GM12878 (cell line): ENCODE results near the gene TAPT1. TPM values are rescaled to one million over a fixed set of nuclear protein-coding genes. Genes with fewer than 3 reads are reported as not detected.

Experiments
- ATAC-seq: fragments of 200-7000 bp; cut with Tn5 transposase; 3 replicates; pipeline ENCODE4 v1.9.1; 2020; ENCODE audit warnings: mild to moderate bottlenecking, moderate library complexity
- BruUV-seq: library from RNA; stranded (reverse); fragments of 400-500 nt; replicated peaks from 2 replicates; lab custom pipeline; 2021; lab: Mats Ljungman, UMichigan
- CTCF ChIA-PET: fragments of 300-600 bp; sonication (Branson Sonifier 250); formaldehyde crosslinking; extraction: SDS; loops from one replicate; lab custom pipeline; 2021; ENCODE audit warnings: inconsistent platforms; lab: Yijun Ruan, JAX
- POLR2A ChIA-PET: fragments of 350-600 bp; formaldehyde crosslinking; extraction: SDS; loops from one replicate; lab custom pipeline; 2021; ENCODE audit warnings: inconsistent platforms; lab: Charles Lee
- RAD21 ChIA-PET: fragments of 300-600 bp; sonication (Branson Sonifier 250); formaldehyde crosslinking; loops from one replicate; lab custom pipeline; 2023; ENCODE audit warnings: antibody characterized with exemption; ENCODE audit not compliant: unreplicated experiment; lab: Charles Lee
- SMC1A ChIA-PET: fragments of 300-600 bp; sonication (Branson Sonifier 250); formaldehyde crosslinking; loops from one replicate; lab custom pipeline; 2023; ENCODE audit not compliant: unreplicated experiment, uncharacterized antibody; lab: Charles Lee
- DNase-seq: peaks from one replicate; pipeline ENCODE4 v3.0.0-alpha.2; 2011; ENCODE audit warnings: low read depth, low spot score
- FAIRE-seq: peaks from 3 replicates; lab custom pipeline; 2011; peaks lifted over from hg19 to GRCh38; lab: Jason Lieb, UNC
- H2AFZ ChIP-seq: 2 replicates; pipeline ENCODE4 v1.6.0; 2011; ENCODE audit warnings: low read depth, low read length, control low read depth; ENCODE audit not compliant: control insufficient read depth
- H3K27ac ChIP-seq: 2 replicates; pipeline ENCODE4 v1.5.1; 2011; ENCODE audit warnings: control low read depth; ENCODE audit not compliant: control insufficient read depth, insufficient read depth
- H3K27me3 ChIP-seq, 2 experiments: replicated peaks in 1 of 2; 2 replicates each; pipeline versions ENCODE4 v1.6.0 to v1.6.1; 2011; ENCODE audit warnings: low read length in 1 of 2; ENCODE audit not compliant: control insufficient read depth in 2 of 2, insufficient read depth in 2 of 2
- H3K36me3 ChIP-seq, 2 experiments: 2 replicates each; pipeline ENCODE4 v1.5.1; 2011; ENCODE audit warnings: low read length in 1 of 2; ENCODE audit not compliant: control insufficient read depth in 2 of 2, insufficient read depth in 2 of 2
- H3K4me1 ChIP-seq: 2 replicates; pipeline ENCODE4 v1.6.1; 2011; ENCODE audit warnings: mild to moderate bottlenecking, low read length, moderate library complexity, mixed read lengths; ENCODE audit not compliant: control insufficient read depth, insufficient read depth
- H3K4me2 ChIP-seq: 2 replicates; pipeline ENCODE4 v1.6.0; 2011; ENCODE audit warnings: control low read depth; ENCODE audit not compliant: control insufficient read depth, insufficient read depth
- H3K4me3 ChIP-seq: fragments of 200-600 bp; sonication (generic); 2 replicates; pipeline ENCODE4 v1.5.1; 2016
- H3K79me2 ChIP-seq: 2 replicates; pipeline ENCODE4 v1.6.0; 2011; ENCODE audit warnings: low read length; ENCODE audit not compliant: control insufficient read depth, insufficient read depth
- H3K9ac ChIP-seq: 2 replicates; pipeline ENCODE4 v1.8.0; 2011; ENCODE audit warnings: low read length, control low read depth, mixed read lengths; ENCODE audit not compliant: control insufficient read depth, insufficient read depth
- H3K9me3 ChIP-seq: replicated peaks from 3 replicates; pipeline ENCODE4 v1.5.1; 2011; ENCODE audit warnings: mild to moderate bottlenecking, low read length; ENCODE audit not compliant: control insufficient read depth, insufficient read depth
- H4K20me1 ChIP-seq: 2 replicates; pipeline ENCODE4 v1.6.0; 2011; ENCODE audit not compliant: control insufficient read depth, insufficient read depth
- ATF7 ChIP-seq: fragments of 450-650 bp; IDR thresholded peaks from 2 replicates; pipeline ENCODE4 v1.6.1; 2016; ENCODE audit warnings: low read depth, mild to moderate bottlenecking
- CUX1 ChIP-seq: IDR thresholded peaks from 2 replicates; pipeline ENCODE4 v1.6.1; 2012; ENCODE audit warnings: improper control_type of control experiment, low read depth, low read length; ENCODE audit not compliant: insufficient replicate concordance
- DPF2 ChIP-seq: fragments of 450-650 bp; IDR thresholded peaks from 2 replicates; pipeline ENCODE4 v1.6.1; 2017; ENCODE audit warnings: mild to moderate bottlenecking
- E2F4 ChIP-seq: IDR thresholded peaks from 2 replicates; pipeline ENCODE4 v1.6.1; 2012; ENCODE audit warnings: low read depth, low read length, improper control_type of control experiment
- KLF5 ChIP-seq: fragments of 450-650 bp; IDR thresholded peaks from 2 replicates; pipeline ENCODE4 v1.6.1; 2014; ENCODE audit warnings: mild to moderate bottlenecking; ENCODE audit not compliant: partially characterized antibody
- MYB ChIP-seq: fragments of 150-350 bp; IDR thresholded peaks from 2 replicates; pipeline ENCODE4 v1.6.1; 2014; ENCODE audit warnings: mild to moderate bottlenecking, low read depth, low read length, borderline replicate concordance
- PAX8 ChIP-seq: fragments of 450-650 bp; IDR thresholded peaks from 2 replicates; pipeline ENCODE4 v1.6.1; 2017; ENCODE audit warnings: mild to moderate bottlenecking, moderate library complexity
- RB1 ChIP-seq: fragments of 450-650 bp; formaldehyde crosslinking; IDR thresholded peaks from 2 replicates; pipeline ENCODE4 v1.6.1; 2017; ENCODE audit warnings: mild to moderate bottlenecking, borderline replicate concordance
- SMAD1 ChIP-seq: fragments of 450-650 bp; IDR thresholded peaks from 2 replicates; pipeline ENCODE4 v1.6.1; 2018; ENCODE audit warnings: mild to moderate bottlenecking, low read depth; ENCODE audit not compliant: partially characterized antibody
- YBX1 ChIP-seq: fragments of 450-650 bp; IDR thresholded peaks from 2 replicates; pipeline ENCODE4 v1.6.1; 2016; ENCODE audit warnings: antibody characterized with exemption
- ZNF622 ChIP-seq: fragments of 450-650 bp; IDR thresholded peaks from 2 replicates; pipeline ENCODE4 v1.6.1; 2017; ENCODE audit warnings: mild to moderate bottlenecking, inconsistent platforms
- WGBS: methylation state at CpG from one replicate; pipeline ENCODE4 v1.1.6; 2016; ENCODE audit warnings: low lambda C conversion rate; ENCODE audit not compliant: insufficient replicate concordance, insufficient coverage; ENCODE audit errors: missing lambda C conversion rate; 5-methylcytosine and 5-hydroxymethylcytosine counted together
- in situ Hi-C: fragments of 300-500 bp; cut with MboI; formaldehyde crosslinking; loops from 9 replicates; pipeline ENCODE4 v1.14.3; 2018; ENCODE audit warnings: mixed read lengths
- intact Hi-C: fragments of 100-400 bp; cut with micrococcal nuclease; formaldehyde crosslinking; loops from one replicate; pipeline ENCODE4 v1.14.2; 2022; ENCODE audit not compliant: unreplicated experiment
- polyA plus RNA-seq, 11 experiments: library from polyadenylated mRNA; depleted of rRNA in 4 of 11; unstranded in 6 of 11; stranded (reverse) in 5 of 11; fragments of >200 nt; fragmentation: Nextera tagmentation in 4 of 11; fragmentation: Illumina TruSeq in 1 of 11; extraction: Ambion mirVana in 4 of 11; extraction: Trizol in 1 of 11; gene quantifications; 1 replicate in 1 of 11; 2 replicates in 10 of 11; pipeline versions ENCODE4 v1.2.1 to v1.2.3, GENCODE V29; 2011 to 2016; ENCODE audit warnings: inconsistent platforms in 2 of 11, missing spikeins in 2 of 11, low read depth in 1 of 11
- total RNA-seq, 4 experiments: library from RNA; depleted of rRNA in 3 of 4; stranded (reverse); fragments of >200 nt in 3 of 4; fragmentation: Illumina TruSeq in 1 of 4; extraction: Trizol in 1 of 4; gene quantifications; 2 replicates each; pipeline versions ENCODE4 v1.2.1 to v1.2.3, GENCODE V29; 2013 to 2021
- TF ChIP-seq, protein P1 (sequence below): fragments of 450-650 bp; IDR thresholded peaks from 2 replicates; pipeline ENCODE4 v1.6.1; 2017; ENCODE audit warnings: mild to moderate bottlenecking, moderate library complexity

Gene TAPT1
- total and polyA plus RNA-seq, 10 of the 15 experiments (the other 5 are each of a cell fraction or from before 2014, with no cell fraction given): 0.91 to 23.3 (median 9.5) TPM

- in situ Hi-C loops: no loop called here
- POLR2A ChIA-PET: no interaction called here
- RAD21 ChIA-PET: no interaction called here
- SMC1A ChIA-PET: no interaction called here
- Histone ChIP-seq H3K79me2 (no peaks in the 10 kb centered on the region), H3K4me3 (no peak overlapping the region), H3K9me3 (no peaks in the 10 kb centered on the region), H4K20me1 (no peaks in the 10 kb centered on the region), H3K9ac (no peak overlapping the region), H2AFZ (no peak overlapping the region), H3K4me2 (no peak overlapping the region), H3K4me1 (no peaks in the 10 kb centered on the region), H3K27ac (no peak overlapping the region), H3K27me3 (no peaks in the 10 kb centered on the region), H3K36me3 (no peaks in the 10 kb centered on the region)
- TF ChIP-seq SMAD1: no peak
- TF ChIP-seq E2F4: no peak
- TF ChIP-seq KLF5: no peak
- TF ChIP-seq PAX8: no peak
- no peak for TF ChIP-seq ATF7
- no peak for TF ChIP-seq CUX1
- no peak for TF ChIP-seq ZNF622
- TF ChIP-seq MYB: no peak
- no peak for TF ChIP-seq DPF2
- TF ChIP-seq, protein P1, sequence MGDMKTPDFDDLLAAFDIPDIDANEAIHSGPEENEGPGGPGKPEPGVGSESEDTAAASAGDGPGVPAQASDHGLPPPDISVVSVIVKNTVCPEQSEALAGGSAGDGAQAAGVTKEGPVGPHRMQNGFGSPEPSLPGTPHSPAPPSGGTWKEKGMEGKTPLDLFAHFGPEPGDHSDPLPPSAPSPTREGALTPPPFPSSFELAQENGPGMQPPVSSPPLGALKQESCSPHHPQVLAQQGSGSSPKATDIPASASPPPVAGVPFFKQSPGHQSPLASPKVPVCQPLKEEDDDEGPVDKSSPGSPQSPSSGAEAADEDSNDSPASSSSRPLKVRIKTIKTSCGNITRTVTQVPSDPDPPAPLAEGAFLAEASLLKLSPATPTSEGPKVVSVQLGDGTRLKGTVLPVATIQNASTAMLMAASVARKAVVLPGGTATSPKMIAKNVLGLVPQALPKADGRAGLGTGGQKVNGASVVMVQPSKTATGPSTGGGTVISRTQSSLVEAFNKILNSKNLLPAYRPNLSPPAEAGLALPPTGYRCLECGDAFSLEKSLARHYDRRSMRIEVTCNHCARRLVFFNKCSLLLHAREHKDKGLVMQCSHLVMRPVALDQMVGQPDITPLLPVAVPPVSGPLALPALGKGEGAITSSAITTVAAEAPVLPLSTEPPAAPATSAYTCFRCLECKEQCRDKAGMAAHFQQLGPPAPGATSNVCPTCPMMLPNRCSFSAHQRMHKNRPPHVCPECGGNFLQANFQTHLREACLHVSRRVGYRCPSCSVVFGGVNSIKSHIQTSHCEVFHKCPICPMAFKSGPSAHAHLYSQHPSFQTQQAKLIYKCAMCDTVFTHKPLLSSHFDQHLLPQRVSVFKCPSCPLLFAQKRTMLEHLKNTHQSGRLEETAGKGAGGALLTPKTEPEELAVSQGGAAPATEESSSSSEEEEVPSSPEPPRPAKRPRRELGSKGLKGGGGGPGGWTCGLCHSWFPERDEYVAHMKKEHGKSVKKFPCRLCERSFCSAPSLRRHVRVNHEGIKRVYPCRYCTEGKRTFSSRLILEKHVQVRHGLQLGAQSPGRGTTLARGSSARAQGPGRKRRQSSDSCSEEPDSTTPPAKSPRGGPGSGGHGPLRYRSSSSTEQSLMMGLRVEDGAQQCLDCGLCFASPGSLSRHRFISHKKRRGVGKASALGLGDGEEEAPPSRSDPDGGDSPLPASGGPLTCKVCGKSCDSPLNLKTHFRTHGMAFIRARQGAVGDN: no peak
- TF ChIP-seq YBX1: no peak
- no peak for TF ChIP-seq RB1
- 0% methylated on average over 3 of the region's 3 CpGs for WGBS
- FAIRE-seq (no peak), ATAC-seq (no peak), DNase-seq (no peak)
- no TSS peak for BruUV-seq
- intact Hi-C loops: no loop called here
- CTCF ChIA-PET: interaction anchor here (1.4 kb wide), 1 partner anchor 88 kb away, joined by 3 read pairs; no protein-coding TSS in a partner anchor
Observed at GRCh38 chr4:16110661-16111290, 115.5 kb downstream of the TAPT1 start.
